H1 (cell line): ENCODE measurements around the gene RBM8A. TPM values are rescaled to one million over a fixed set of nuclear protein-coding genes. Genes with fewer than 3 reads are reported as not detected.

Experiments used
- CTCF ChIA-PET: fragments of 300-600 bp; sonication (Branson Sonifier 250); formaldehyde crosslinking; loops from one replicate; lab custom pipeline; 2021; ENCODE audit not compliant: partially characterized antibody; lab: Charles Lee
- POLR2A ChIA-PET: fragments of 300-600 bp; sonication (Branson Sonifier 250); formaldehyde crosslinking; loops from one replicate; lab custom pipeline; 2021; ENCODE audit warnings: inconsistent platforms; ENCODE audit not compliant: partially characterized antibody; lab: Charles Lee
- DNase-seq, 2 experiments: peaks; one replicate each; pipeline versions ENCODE4 v3.0.0 to v3.0.0-alpha.2; 2010 to 2022; ENCODE audit warnings: low spot score in 2 of 2, low read depth in 1 of 2, mixed read lengths in 1 of 2
- FAIRE-seq: peaks from 2 replicates; lab custom pipeline; 2011; peaks lifted over from hg19 to GRCh38; lab: Jason Lieb, UNC
- H2AFZ ChIP-seq: 2 replicates; pipeline ENCODE4 v1.8.1; 2012; ENCODE audit warnings: low read length, inconsistent platforms
- H2AK5ac ChIP-seq: 2 replicates; pipeline ENCODE4 v1.6.1; 2013; ENCODE audit warnings: low read depth, low read length
- H2BK120ac ChIP-seq: replicated peaks from 2 replicates; pipeline ENCODE3; 2013; ENCODE audit warnings: low read depth, low read length, inconsistent platforms
- H2BK12ac ChIP-seq: 2 replicates; pipeline ENCODE4 v1.6.1; 2013; ENCODE audit warnings: low read depth, low read length
- H2BK15ac ChIP-seq: 2 replicates; pipeline ENCODE4 v1.6.1; 2013; ENCODE audit warnings: low read length
- H2BK20ac ChIP-seq: 2 replicates; pipeline ENCODE4 v1.6.1; 2013; ENCODE audit warnings: low read length
- H2BK5ac ChIP-seq: 2 replicates; pipeline ENCODE4 v1.6.1; 2013; ENCODE audit warnings: low read depth, low read length
- H3K14ac ChIP-seq: 2 replicates; pipeline ENCODE4 v1.6.1; 2013; ENCODE audit warnings: inconsistent platforms; ENCODE audit not compliant: insufficient read length
- H3K18ac ChIP-seq: 2 replicates; pipeline ENCODE4 v1.6.1; 2013; ENCODE audit warnings: low read length; ENCODE audit errors: extremely low read depth
- H3K23ac ChIP-seq: 2 replicates; pipeline ENCODE4 v1.6.1; 2013; ENCODE audit warnings: inconsistent platforms; ENCODE audit not compliant: insufficient read length
- H3K23me2 ChIP-seq: 2 replicates; pipeline ENCODE4 v1.6.1; 2013; ENCODE audit warnings: low read depth, low read length
- H3K27ac ChIP-seq: 2 replicates; pipeline ENCODE4 v1.6.1; 2011; ENCODE audit warnings: low read depth, low read length, inconsistent platforms
- H3K27me3 ChIP-seq, 4 experiments: replicated peaks in 1 of 4; 1 replicate in 1 of 4; 2 replicates in 3 of 4; pipeline versions ENCODE4 v1.6.1 to v1.8.1; 2011 to 2013; ENCODE audit warnings: low read length in 3 of 4, mild to moderate bottlenecking in 3 of 4, inconsistent platforms in 2 of 4, mixed read lengths in 2 of 4, moderate library complexity in 1 of 4; ENCODE audit not compliant: control insufficient read depth in 3 of 4, insufficient read depth in 3 of 4; ENCODE audit errors: extremely low read depth in 1 of 4
- H3K36me3 ChIP-seq, 4 experiments: 2 replicates each; pipeline versions ENCODE4 v1.6.1 to v1.8.1; 2011 to 2013; ENCODE audit warnings: mild to moderate bottlenecking in 4 of 4, low read length in 3 of 4, moderate library complexity in 2 of 4, control low read depth in 1 of 4, inconsistent platforms in 1 of 4; ENCODE audit not compliant: insufficient read depth in 4 of 4, control insufficient read depth in 2 of 4
- H3K4ac ChIP-seq: replicated peaks from 2 replicates; pipeline ENCODE3; 2013; ENCODE audit warnings: low read length, low read depth, mixed read lengths, inconsistent platforms; ENCODE audit not compliant: insufficient read length
- H3K4me1 ChIP-seq, 4 experiments: replicated peaks in 1 of 4; 1 replicate in 1 of 4; 2 replicates in 3 of 4; pipeline versions ENCODE4 v1.6.1 to v1.8.1; 2011 to 2013; ENCODE audit warnings: low read length in 3 of 4, inconsistent platforms in 2 of 4, mixed read lengths in 1 of 4; ENCODE audit not compliant: insufficient read depth in 4 of 4, control insufficient read depth in 3 of 4
- H3K4me2 ChIP-seq, 2 experiments: 2 replicates each; pipeline versions ENCODE4 v1.6.1 to v1.8.1; 2011 to 2013; ENCODE audit warnings: low read depth in 2 of 2, low read length in 2 of 2, control low read depth in 1 of 2, inconsistent platforms in 1 of 2, mild to moderate bottlenecking in 1 of 2; ENCODE audit not compliant: insufficient read depth in 1 of 2
- H3K4me3 ChIP-seq, 4 experiments: fragments of 200-600, 300-600 bp in 1 of 4; sonication (generic), shearing (Covaris generic), sonication (Bioruptor Twin) in 1 of 4; 2 replicates each; pipeline versions ENCODE4 v1.5.1 to v1.8.1; 2011 to 2016; ENCODE audit warnings: low read length in 4 of 4, low read depth in 3 of 4, control low read depth in 2 of 4, inconsistent platforms in 2 of 4, mild to moderate bottlenecking in 2 of 4, mixed read lengths in 1 of 4, moderate library complexity in 1 of 4; ENCODE audit not compliant: insufficient read depth in 2 of 4; ENCODE audit errors: extremely low read depth in 1 of 4
- H3K56ac ChIP-seq: replicated peaks from 2 replicates; pipeline ENCODE3; 2013; ENCODE audit warnings: low read depth, mild to moderate bottlenecking, mixed read lengths, low read length, inconsistent platforms; ENCODE audit not compliant: insufficient read length
- H3K79me1 ChIP-seq: 2 replicates; pipeline ENCODE4 v1.6.1; 2013; ENCODE audit warnings: low read depth, low read length, control low read depth
- H3K79me2 ChIP-seq, 2 experiments: 2 replicates each; pipeline versions ENCODE4 v1.6.1 to v1.8.1; 2012 to 2013; ENCODE audit warnings: low read length in 2 of 2, mild to moderate bottlenecking in 2 of 2, inconsistent platforms in 1 of 2; ENCODE audit not compliant: insufficient read depth in 2 of 2, control insufficient read depth in 1 of 2
- H3K9ac ChIP-seq, 4 experiments: replicated peaks in 1 of 4; 1 replicate in 1 of 4; 2 replicates in 3 of 4; pipeline versions ENCODE4 v1.6.1 to v1.8.1; 2011 to 2013; ENCODE audit warnings: low read depth in 3 of 4, low read length in 3 of 4, control low read depth in 2 of 4, mild to moderate bottlenecking in 2 of 4, moderate library complexity in 2 of 4, inconsistent platforms in 1 of 4; ENCODE audit errors: extremely low read depth in 1 of 4
- H3K9me3 ChIP-seq, 2 experiments: 2 replicates each; pipeline versions ENCODE4 v1.6.1 to v1.8.1; 2012 to 2013; ENCODE audit warnings: mild to moderate bottlenecking in 2 of 2, moderate library complexity in 2 of 2, control low read depth in 1 of 2, inconsistent platforms in 1 of 2, low read depth in 1 of 2, low read length in 1 of 2, mixed read lengths in 1 of 2; ENCODE audit not compliant: insufficient read depth in 2 of 2
- H4K20me1 ChIP-seq, 2 experiments: replicated peaks in 1 of 2; 2 replicates each; pipeline versions ENCODE3 to v1.8.1; 2011 to 2013; ENCODE audit warnings: inconsistent platforms in 2 of 2, low read length in 2 of 2, mild to moderate bottlenecking in 1 of 2; ENCODE audit not compliant: insufficient read depth in 2 of 2, control insufficient read depth in 1 of 2
- H4K5ac ChIP-seq: 2 replicates; pipeline ENCODE4 v1.6.1; 2013; ENCODE audit warnings: low read length, low read depth, mixed read lengths, inconsistent platforms; ENCODE audit not compliant: insufficient read length
- H4K8ac ChIP-seq: 2 replicates; pipeline ENCODE4 v1.8.0; 2013; ENCODE audit warnings: mild to moderate bottlenecking, moderate library complexity, low read length, inconsistent platforms; ENCODE audit not compliant: insufficient read depth; ENCODE audit errors: extremely low read depth
- H4K91ac ChIP-seq: replicated peaks from 2 replicates; pipeline ENCODE3; 2013; ENCODE audit warnings: low read length, mixed read lengths, inconsistent platforms; ENCODE audit not compliant: insufficient read length
- BACH1 ChIP-seq: IDR thresholded peaks from 2 replicates; pipeline ENCODE4 v1.6.1; 2012; ENCODE audit warnings: low read length, improper control_type of control experiment
- BCL11A ChIP-seq, 2 experiments: IDR thresholded peaks; one replicate each; pipeline ENCODE4 v1.6.1; 2011; ENCODE audit warnings: low read depth in 2 of 2, low read length in 2 of 2, mild to moderate bottlenecking in 2 of 2
- CBX8 ChIP-seq: fragments of 300-800, 300-1000 bp; sonication (generic); IDR thresholded peaks from 2 replicates; pipeline ENCODE4 v1.7.1; 2016; ENCODE audit warnings: low read depth, low read length, borderline replicate concordance
- CREB1 ChIP-seq: IDR thresholded peaks from 2 replicates; pipeline ENCODE4 v1.6.1; 2012; ENCODE audit warnings: inconsistent platforms
- EGR1 ChIP-seq: IDR thresholded peaks from 2 replicates; pipeline ENCODE4 v1.6.1; 2011; ENCODE audit warnings: low read depth, low read length, borderline replicate concordance
- EZH2 ChIP-seq: fragments of 200-600 bp; sonication (generic); IDR thresholded peaks from 2 replicates; pipeline ENCODE4 v1.7.1; 2012; ENCODE audit warnings: low read depth, mild to moderate bottlenecking, moderate library complexity, low read length, inconsistent platforms; ENCODE audit not compliant: severe bottlenecking
- HDAC6 ChIP-seq: IDR thresholded peaks from one replicate; pipeline ENCODE4 v1.7.1; 2012; ENCODE audit warnings: low read depth, mild to moderate bottlenecking, inconsistent platforms, low read length, moderate library complexity
- NANOG ChIP-seq: IDR thresholded peaks from 2 replicates; pipeline ENCODE4 v1.6.1; 2011; ENCODE audit warnings: low read length, low read depth, mild to moderate bottlenecking, inconsistent platforms; ENCODE audit not compliant: insufficient read depth, poor library complexity, severe bottlenecking
- POLR2AphosphoS5 ChIP-seq: IDR thresholded peaks from 2 replicates; pipeline ENCODE4 v1.6.1; 2011; ENCODE audit warnings: low read depth, low read length
- RNF2 ChIP-seq: fragments of 200-900, 300-1000 bp; sonication (generic); IDR thresholded peaks from 2 replicates; pipeline ENCODE4 v1.7.1; 2016; ENCODE audit warnings: borderline replicate concordance, low read depth, mild to moderate bottlenecking, antibody characterized with exemption, low read length; ENCODE audit not compliant: poor library complexity, severe bottlenecking; ENCODE audit errors: missing control alignments
- SIN3A ChIP-seq, 2 experiments: IDR thresholded peaks in 1 of 2; conservative IDR thresholded peaks in 1 of 2; 2 replicates each; pipeline ENCODE4 v1.6.1; 2011 to 2012; ENCODE audit warnings: low read length in 2 of 2, improper control_type of control experiment in 1 of 2, low read depth in 1 of 2, mild to moderate bottlenecking in 1 of 2
- SIRT6 ChIP-seq: IDR thresholded peaks from one replicate; pipeline ENCODE4 v1.7.1; 2012; ENCODE audit warnings: low read length, inconsistent platforms
- SIX5 ChIP-seq: IDR thresholded peaks from 2 replicates; pipeline ENCODE4 v1.6.1; 2011; ENCODE audit warnings: mild to moderate bottlenecking, low read depth, low read length
- SP2 ChIP-seq: IDR thresholded peaks from 2 replicates; pipeline ENCODE4 v1.6.1; 2012; ENCODE audit warnings: mild to moderate bottlenecking, low read length, inconsistent platforms
- TEAD4 ChIP-seq: IDR thresholded peaks from 2 replicates; pipeline ENCODE4 v1.6.1; 2012; ENCODE audit warnings: low read depth, low read length, inconsistent platforms, mixed read lengths
- WGBS, 2 experiments: shearing (Covaris generic) in 1 of 2; methylation state at CpG; one replicate each; pipeline versions ENCODE4 v1.1.6 to v1.1.7; 2013 to 2015; ENCODE audit warnings: low lambda C conversion rate in 2 of 2, mixed read lengths in 2 of 2, inconsistent platforms in 1 of 2, low coverage in 1 of 2, missing lambda C conversion rate in 1 of 2; ENCODE audit not compliant: insufficient replicate concordance in 2 of 2, insufficient coverage in 1 of 2, insufficient read length in 1 of 2; ENCODE audit errors: extremely low coverage in 1 of 2, missing lambda C conversion rate in 1 of 2; 5-methylcytosine and 5-hydroxymethylcytosine counted together
- polyA plus RNA-seq, 7 experiments: library from polyadenylated mRNA; depleted of rRNA in 3 of 7; stranded (reverse) in 5 of 7; unstranded in 2 of 7; fragments of >200 nt in 5 of 7; fragments of 200-250 nt in 2 of 7; gene quantifications; 1 replicate in 5 of 7; 2 replicates in 1 of 7; 4 replicates in 1 of 7; pipeline versions ENCODE4 v1.2.1 to v1.2.3, GENCODE V29; 2011 to 2013; ENCODE audit warnings: missing spikeins in 2 of 7, mixed read lengths in 2 of 7
- total RNA-seq: library from RNA; stranded (reverse); fragmentation: NEBNext Ultra II Directional; extraction: Animal tissue kit (Norgen Biotek cat#: 25700); gene quantifications from 2 replicates; pipeline ENCODE4 v1.2.1, GENCODE V29; 2021

The RBM8A gene
- total and polyA plus RNA-seq, 2 of the 8 experiments (the other 6 are each of a cell fraction or from before 2014, with no cell fraction given): 125 to 216 TPM

- no peak overlapping the region for H3K23ac ChIP-seq
- H2BK20ac ChIP-seq: no peak overlapping the region
- H3K9me3 ChIP-seq: no peaks in the 10 kb centered on the region
- H2BK5ac ChIP-seq: no peak overlapping the region
- 64% methylated on average over 11 of the region's 11 CpGs; no CpG with 5 or more reads in 1 of the 2 experiments for WGBS, 2 experiments
- no peaks in the 10 kb centered on the region; a peak in 1 of 7 replicates for H3K4me1 ChIP-seq
- no peak overlapping the region for H3K4ac ChIP-seq
- H3K79me2 ChIP-seq: no peaks in the 10 kb centered on the region
- H3K14ac ChIP-seq: no peak overlapping the region
- H3K9ac ChIP-seq: no peak overlapping the region
- H3K36me3 ChIP-seq: no peaks in the 10 kb centered on the region
- H4K20me1 ChIP-seq: no peaks in the 10 kb centered on the region
- H2AK5ac ChIP-seq: no peak overlapping the region
- no peak overlapping the region; the same call in 1 of the 2 replicates for H3K18ac ChIP-seq
- H3K56ac ChIP-seq: no peak overlapping the region
- H3K4me2 ChIP-seq: peak overlapping the region; percentile 63
- peak overlapping the region; percentile 44 to 72 (median 67) for H3K4me3 ChIP-seq
- no peak overlapping the region for H2BK15ac ChIP-seq
- H3K27me3 ChIP-seq: peaks cover 0 to 21% (median 15%) of the 10 kb centered on the region in 4 experiments; a peak in 6 of 7 replicates
- H4K5ac ChIP-seq: no peak overlapping the region
- H4K8ac ChIP-seq: no peak overlapping the region
- no peak overlapping the region for H3K27ac ChIP-seq
- no peak for DNase-seq
- no peak overlapping the region for H4K91ac ChIP-seq
- H2BK12ac ChIP-seq: no peak overlapping the region
- H2BK120ac ChIP-seq: no peak overlapping the region
- ChIA-PET POLR2A (interaction anchor here (1.1 kb wide), 2 partner anchors 14 to 165 kb away, joined by 4 to 7 read pairs; no protein-coding TSS in a partner anchor), CTCF (interaction anchor here (0.9 to 8.7 kb wide), 6 partner anchors 13 to 131 kb away, joined by 3 to 84 read pairs (median 11); partner anchors contain the start of genes ITGA10 and NUDT17)
- FAIRE-seq: no peak
- no peak overlapping the region for H2AFZ ChIP-seq
- peaks cover 5% of the 10 kb centered on the region; the same call in 1 of the 2 replicates for H3K23me2 ChIP-seq
- no peaks in the 10 kb centered on the region for H3K79me1 ChIP-seq
- TF ChIP-seq HDAC6: no peak
- TF ChIP-seq SIX5: no peak
- no peak for TF ChIP-seq BACH1
- TF ChIP-seq NANOG: no peak
- TF ChIP-seq SIN3A (conservative IDR thresholded peaks at IDR 0.05 in 1 of 2, IDR thresholded peaks at IDR 0.05 in 1 of 2; ENCODE audit: low read depth in 1 of 2, low read length in 2 of 2): no peak
- TF ChIP-seq RNF2: no peak
- no peak for TF ChIP-seq EGR1
- no peak for TF ChIP-seq CREB1
- no peak for TF ChIP-seq SIRT6
- no peak for TF ChIP-seq SP2
- TF ChIP-seq EZH2: no peak
- no peak for TF ChIP-seq POLR2AphosphoS5
- TF ChIP-seq BCL11A (IDR thresholded peaks at IDR 0.05; ENCODE audit: low read depth in 2 of 2, low read length in 2 of 2): no peak
- TF ChIP-seq TEAD4: no peak
- TF ChIP-seq CBX8: no peak
Measured at GRCh38 chr1:145886390-145886789, 40.9 kb downstream of the RBM8A start.
